Measurements from ENCODE around the gene RNU6-7. TPM values are rescaled to one million over a fixed set of nuclear protein-coding genes. Genes with fewer than 3 reads are reported as not detected.

Gene RNU6-7
- total RNA-seq, 1 experiment from 2014 or later, result not detected

- H3F3A ChIP-seq (ENCODE audit: insufficient read depth, low read depth), result peaks cover 10% of the 10 kb centered on the region; the same call in 1 of the 2 replicates
- ChIA-PET CTCF (no interaction called here), POLR2A (ENCODE audit: unreplicated experiment) (no interaction called here)
- H3K4me2 ChIP-seq, result no peak overlapping the region
- H3K79me2 ChIP-seq (ENCODE audit: low read depth), result no peaks in the 10 kb centered on the region
- H3K9me2 ChIP-seq (ENCODE audit: insufficient read depth), result no peaks in the 10 kb centered on the region
- BruUV-seq (replicated peaks), result no TSS peak
- no peak for DNase-seq
- H3K27ac ChIP-seq, result no peak overlapping the region
- H3K27me3 ChIP-seq (ENCODE audit: insufficient read depth, low read depth), result no peaks in the 10 kb centered on the region
- peaks cover 13% of the 10 kb centered on the region; the same call in 1 of the 2 replicates for H3K4me1 ChIP-seq (replicated peaks; ENCODE audit: insufficient read depth)
- no peaks in the 10 kb centered on the region for H3K9me3 ChIP-seq (ENCODE audit: insufficient read depth, low read depth)
- intact Hi-C loops (cut with micrococcal nuclease; ENCODE audit: unreplicated experiment), result no loop called here
- no peak overlapping the region for H2AFZ ChIP-seq
- H3K4me3 ChIP-seq, result no peak overlapping the region
- no peak for TF ChIP-seq CTCF (conservative IDR thresholded peaks at IDR 0.05)
- TF ChIP-seq EZH2 (IDR thresholded peaks at IDR 0.05; ENCODE audit: low read depth), result no peak
- H3K36me3 ChIP-seq (ENCODE audit: low read depth), result no peaks in the 10 kb centered on the region
- no peaks in the 10 kb centered on the region for H4K20me1 ChIP-seq (ENCODE audit: insufficient read depth)
These were observed 4.1 kb downstream of the RNU6-7 start for GRCh38 chr14:32205984-32206383.

- Histone ChIP-seq H4K20me1 (ENCODE audit: insufficient read depth) (no peaks in the 10 kb centered on the region), H3K9me3 (ENCODE audit: insufficient read depth, low read depth) (no peaks in the 10 kb centered on the region), H3K79me2 (ENCODE audit: low read depth) (no peaks in the 10 kb centered on the region), H2AFZ (no peak overlapping the region), H3F3A (ENCODE audit: insufficient read depth, low read depth) (peaks cover 6% of the 10 kb centered on the region; the same call in 1 of the 2 replicates), H3K36me3 (ENCODE audit: low read depth) (no peaks in the 10 kb centered on the region), H3K4me2 (no peak overlapping the region), H3K4me3 (no peak overlapping the region), H3K27ac (no peak overlapping the region), H3K4me1 (replicated peaks; ENCODE audit: insufficient read depth) (peaks cover 13% of the 10 kb centered on the region; the same call in 1 of the 2 replicates), H3K9me2 (ENCODE audit: insufficient read depth) (no peaks in the 10 kb centered on the region), H3K27me3 (ENCODE audit: insufficient read depth, low read depth) (no peaks in the 10 kb centered on the region)
- intact Hi-C loops (cut with micrococcal nuclease; ENCODE audit: unreplicated experiment), result no loop called here
- no peak for TF ChIP-seq EZH2 (IDR thresholded peaks at IDR 0.05; ENCODE audit: low read depth)
- TF ChIP-seq CTCF (conservative IDR thresholded peaks at IDR 0.05), result no peak
- CTCF ChIA-PET, result no interaction called here
- no peak for DNase-seq
- POLR2A ChIA-PET (ENCODE audit: unreplicated experiment), result no interaction called here
- BruUV-seq (replicated peaks), result no TSS peak
These were observed 4.7 kb downstream of the RNU6-7 start for GRCh38 chr14:32206552-32206951.

GRCh38 chr14:32208490-32208889 lies 6.6 kb downstream of the RNU6-7 start:
- Histone ChIP-seq H3K27ac (no peak overlapping the region), H3K4me1 (replicated peaks; ENCODE audit: insufficient read depth) (0 out of 2 replicates have a peak, but pooled peaks cover 8% of the 10 kb centered on the region), H4K20me1 (ENCODE audit: insufficient read depth) (no peaks in the 10 kb centered on the region), H3K27me3 (ENCODE audit: insufficient read depth, low read depth) (no peaks in the 10 kb centered on the region), H3K9me2 (ENCODE audit: insufficient read depth) (no peaks in the 10 kb centered on the region), H3K4me3 (no peak overlapping the region), H3K36me3 (ENCODE audit: low read depth) (no peaks in the 10 kb centered on the region), H3K79me2 (ENCODE audit: low read depth) (no peaks in the 10 kb centered on the region), H3K4me2 (no peak overlapping the region), H2AFZ (no peak overlapping the region), H3K9me3 (ENCODE audit: insufficient read depth, low read depth) (no peaks in the 10 kb centered on the region), H3F3A (ENCODE audit: insufficient read depth, low read depth) (no peaks in the 10 kb centered on the region)
- TF ChIP-seq CTCF (conservative IDR thresholded peaks at IDR 0.05), result no peak
- no peak for TF ChIP-seq EZH2 (IDR thresholded peaks at IDR 0.05; ENCODE audit: low read depth)
- no peak for DNase-seq
- BruUV-seq (replicated peaks), result no TSS peak
- intact Hi-C loops (cut with micrococcal nuclease; ENCODE audit: unreplicated experiment), result no loop called here
- ChIA-PET CTCF (no interaction called here), POLR2A (ENCODE audit: unreplicated experiment) (no interaction called here)

Measured in PC-9 (cell line).